ENCODE data around the gene RGL3. TPM values are rescaled to one million over a fixed set of nuclear protein-coding genes. Genes with fewer than 3 reads are reported as not detected.

Gene RGL3
- total and polyA plus RNA-seq, 9 of the 15 experiments (the other 6 are each of a cell fraction or from before 2014, with no cell fraction given): 0.12 to 0.61 (median 0.32) TPM; not detected in 4

- POLR2A ChIA-PET: no interaction called here
Observed at GRCh38 chr19:11446271-11446651, 27.1 kb upstream of the RGL3 start.

GRCh38 chr19:11445141-11445540, 26.0 kb upstream of the RGL3 start:
- peaks cover 0 to 32% of the 10 kb centered on the region in 2 experiments; a peak in 2 of 5 replicates for H3K4me1 ChIP-seq (replicated peaks in 1 of 2; ENCODE audit: control insufficient read depth in 2 of 2, insufficient read depth in 2 of 2, low read length in 2 of 2)
- no peaks in the 10 kb centered on the region for H3K79me2 ChIP-seq (ENCODE audit: control insufficient read depth, insufficient read depth, low read length)
- no peak for ATAC-seq
- no peak for FAIRE-seq
- H4K20me1 ChIP-seq (replicated peaks; ENCODE audit: control insufficient read depth, insufficient read depth, low read length): 0 out of 2 replicates have a peak, but pooled peaks cover 4% of the 10 kb centered on the region
- TF ChIP-seq CEBPZ (IDR thresholded peaks at IDR 0.05; ENCODE audit: borderline replicate concordance, low read depth, low read length) (no peak), RBFOX2 (IDR thresholded peaks at IDR 0.05; ENCODE audit: low read depth, low read length) (peak; percentile 45; the same call in 1 of the 2 replicates)
- DNase-seq (ENCODE audit: extremely low read depth in 1 of 4, low spot score in 3 of 4): peak in 1 of 4 experiments; percentile 5
- no peaks in the 10 kb centered on the region for H3K27me3 ChIP-seq (ENCODE audit: control insufficient read depth in 2 of 2, insufficient read depth in 2 of 2, low read length in 2 of 2)
- BruUV-seq (replicated peaks): no TSS peak
- ChIA-PET POLR2A (no interaction called here), CTCF (ENCODE audit: low intra/inter-chr PET ratio) (interaction anchor here (0.9 to 3.0 kb wide), 2 partner anchors 151 to 202 kb away, joined by 3 to 24 read pairs; no protein-coding TSS in a partner anchor)
- intact Hi-C loops (cut with micrococcal nuclease): no loop called here
- no peak overlapping the region for H2AFZ ChIP-seq (ENCODE audit: low read depth, low read length)
- no peak overlapping the region; a peak in 1 of 4 replicates for H3K9ac ChIP-seq (ENCODE audit: insufficient read depth in 1 of 2, low read depth in 2 of 2, low read length in 2 of 2)
- H3K27ac ChIP-seq (ENCODE audit: extremely low read depth, low read depth, low read length): no peak overlapping the region
- peaks cover 93% of the 10 kb centered on the region; the same call in 2 of the 3 replicates for H3K36me3 ChIP-seq (ENCODE audit: control insufficient read depth, insufficient read depth, low read length)
- in situ Hi-C loops (cut with MboI): no loop called here
- no peaks in the 10 kb centered on the region for H3K9me3 ChIP-seq (replicated peaks; ENCODE audit: control insufficient read depth, insufficient read depth, low read depth, low read length)
- no peak overlapping the region for H3K4me2 ChIP-seq (ENCODE audit: insufficient read depth, low read length)
- H3K4me3 ChIP-seq: no peak overlapping the region
- 88% methylated on average over 11 of the region's 13 CpGs for WGBS (ENCODE audit: insufficient coverage, low coverage, missing lambda C conversion rate)
- no peaks in the 10 kb centered on the region for H3K9me1 ChIP-seq (ENCODE audit: control insufficient read depth, insufficient read depth, low read length)

More at GRCh38 chr19:11446271-11446651, 27.1 kb upstream of the RGL3 start:
- in situ Hi-C loops (cut with MboI): no loop called here
- no peak for DNase-seq (ENCODE audit: extremely low read depth in 1 of 4, low spot score in 3 of 4)
- no peak for ATAC-seq
- Histone ChIP-seq H3K27me3 (ENCODE audit: control insufficient read depth in 2 of 2, insufficient read depth in 2 of 2, low read length in 2 of 2) (no peaks in the 10 kb centered on the region), H3K4me3 (no peak overlapping the region), H3K9me3 (replicated peaks; ENCODE audit: control insufficient read depth, insufficient read depth, low read depth, low read length) (no peaks in the 10 kb centered on the region), H3K36me3 (ENCODE audit: control insufficient read depth, insufficient read depth, low read length) (peaks cover 90% of the 10 kb centered on the region; the same call in 2 of the 3 replicates), H3K4me1 (replicated peaks in 1 of 2; ENCODE audit: control insufficient read depth in 2 of 2, insufficient read depth in 2 of 2, low read length in 2 of 2) (peaks cover 0 to 38% of the 10 kb centered on the region in 2 experiments; a peak in 2 of 5 replicates), H2AFZ (ENCODE audit: low read depth, low read length) (no peak overlapping the region), H3K79me2 (ENCODE audit: control insufficient read depth, insufficient read depth, low read length) (no peaks in the 10 kb centered on the region), H3K4me2 (ENCODE audit: insufficient read depth, low read length) (no peak overlapping the region), H3K9ac (ENCODE audit: insufficient read depth in 1 of 2, low read depth in 2 of 2, low read length in 2 of 2) (no peak overlapping the region; a peak in 1 of 4 replicates), H3K9me1 (ENCODE audit: control insufficient read depth, insufficient read depth, low read length) (no peaks in the 10 kb centered on the region), H4K20me1 (replicated peaks; ENCODE audit: control insufficient read depth, insufficient read depth, low read length) (0 out of 2 replicates have a peak, but pooled peaks cover 4% of the 10 kb centered on the region), H3K27ac (ENCODE audit: extremely low read depth, low read depth, low read length) (no peak overlapping the region)
- CTCF ChIA-PET (ENCODE audit: low intra/inter-chr PET ratio): interaction anchor here (1.2 to 3.0 kb wide), 2 partner anchors 152 to 158 kb away, joined by 4 to 24 read pairs; no protein-coding TSS in a partner anchor
- intact Hi-C loops (cut with micrococcal nuclease): loop anchor here (2.0 kb wide), 1 partner anchor 151 kb away; no protein-coding TSS in a partner anchor
- no TSS peak for BruUV-seq (replicated peaks)
- 100% methylated on average over 2 of the region's 14 CpGs for WGBS (ENCODE audit: insufficient coverage, low coverage, missing lambda C conversion rate)
- peak; percentile 59 for TF ChIP-seq PCBP1 (IDR thresholded peaks at IDR 0.05; ENCODE audit: low read depth, low read length, poor library complexity, severe bottlenecking)
- TF ChIP-seq XRCC3 (IDR thresholded peaks at IDR 0.05): no peak
- no peak for FAIRE-seq
